SK-N-SH (cell line): Measurements from ENCODE around the gene SCAMP3. TPM values are rescaled to one million over a fixed set of nuclear protein-coding genes. Genes with fewer than 3 reads are reported as not detected.

Experiments
- CTCF ChIA-PET: fragments of 300-600, 350-600 bp; formaldehyde crosslinking; extraction: SDS; loops from one replicate; lab custom pipeline; 2021; lab: Yijun Ruan, JAX
- POLR2A ChIA-PET: fragments of 350-600 bp; sonication (Branson Sonifier 250); formaldehyde crosslinking; extraction: SDS; loops from one replicate; lab custom pipeline; 2020; ENCODE audit warnings: antibody characterized with exemption, inconsistent platforms; lab: Yijun Ruan, JAX
- DNase-seq: peaks from one replicate; pipeline ENCODE4 v3.0.0; 2012
- H2AFZ ChIP-seq: fragments of 200-600 bp; sonication (generic); 2 replicates; pipeline ENCODE4 v1.8.1; 2016; ENCODE audit warnings: antibody characterized with exemption, mild to moderate bottlenecking, low read depth
- H3F3A ChIP-seq: fragments of 200-600 bp; sonication (generic); replicated peaks from 2 replicates; pipeline ENCODE3; 2016; ENCODE audit warnings: antibody characterized with exemption, mild to moderate bottlenecking; ENCODE audit not compliant: insufficient read depth
- H3K27ac ChIP-seq, 2 experiments: fragments of 200-500 bp in 1 of 2; fragments of 200-600 bp in 1 of 2; sonication (Bioruptor generic) in 1 of 2; sonication (generic), shearing (Covaris generic) in 1 of 2; 2 replicates each; pipeline versions ENCODE4 v1.5.1 to v1.6.1; 2014 to 2016; ENCODE audit warnings: low read depth in 2 of 2, inconsistent platforms in 1 of 2, low read length in 1 of 2, mild to moderate bottlenecking in 1 of 2, mixed read lengths in 1 of 2
- H3K27me3 ChIP-seq: fragments of 200-600 bp; sonication (generic), shearing (Covaris generic); 2 replicates; pipeline ENCODE4 v1.6.1; 2016; ENCODE audit warnings: mixed run types; ENCODE audit not compliant: insufficient read depth
- H3K36me3 ChIP-seq, 2 experiments: fragments of 200-500 bp in 1 of 2; fragments of 200-600 bp in 1 of 2; sonication (Bioruptor generic) in 1 of 2; sonication (generic) in 1 of 2; replicated peaks in 1 of 2; 2 replicates each; pipeline versions ENCODE3 to v1.5.1; 2014 to 2016; ENCODE audit warnings: low read length in 1 of 2, mild to moderate bottlenecking in 1 of 2; ENCODE audit not compliant: insufficient read depth in 2 of 2, control insufficient read depth in 1 of 2
- H3K4me1 ChIP-seq, 2 experiments: fragments of 200-500 bp in 1 of 2; fragments of 200-600 bp in 1 of 2; sonication (Bioruptor generic) in 1 of 2; sonication (generic), shearing (Covaris generic) in 1 of 2; 2 replicates each; pipeline versions ENCODE4 v1.5.1 to v1.6.1; 2014 to 2016; ENCODE audit warnings: low read depth in 1 of 2, low read length in 1 of 2, mixed run types in 1 of 2; ENCODE audit not compliant: insufficient read depth in 2 of 2, control insufficient read depth in 1 of 2
- H3K4me2 ChIP-seq: fragments of 200-600 bp; sonication (generic), shearing (Covaris generic); 2 replicates; pipeline ENCODE4 v1.6.1; 2017; ENCODE audit warnings: mixed run types
- H3K4me3 ChIP-seq, 2 experiments: fragments of 200-500 bp in 1 of 2; fragments of 200-600 bp in 1 of 2; sonication (Bioruptor generic) in 1 of 2; sonication (generic), shearing (Covaris generic) in 1 of 2; 2 replicates each; pipeline versions ENCODE4 v1.5.1 to v1.8.1; 2014 to 2016; ENCODE audit warnings: low read depth in 2 of 2, inconsistent platforms in 1 of 2, low read length in 1 of 2, mild to moderate bottlenecking in 1 of 2, mixed read lengths in 1 of 2, moderate library complexity in 1 of 2
- H3K79me2 ChIP-seq: fragments of 200-600 bp; sonication (generic); 2 replicates; pipeline ENCODE4 v1.8.1; 2017; ENCODE audit warnings: mild to moderate bottlenecking; ENCODE audit not compliant: insufficient read depth
- H3K9ac ChIP-seq: fragments of 200-600 bp; sonication (generic); 2 replicates; pipeline ENCODE4 v1.6.1; 2017; ENCODE audit warnings: mixed run types
- H3K9me2 ChIP-seq: fragments of 200-600 bp; sonication (generic); 2 replicates; pipeline ENCODE4 v1.6.1; 2017; ENCODE audit warnings: mixed run types
- H3K9me3 ChIP-seq: fragments of 200-600 bp; sonication (generic); 2 replicates; pipeline ENCODE4 v1.6.1; 2017; ENCODE audit warnings: mixed run types, mild to moderate bottlenecking, moderate library complexity
- H4K20me1 ChIP-seq: fragments of 200-600 bp; sonication (generic); 2 replicates; pipeline ENCODE4 v1.6.1; 2017; ENCODE audit warnings: mild to moderate bottlenecking, mixed run types; ENCODE audit not compliant: insufficient read depth
- ELF1 ChIP-seq: IDR thresholded peaks from 2 replicates; pipeline ENCODE4 v1.4.0; 2012
- EP300 ChIP-seq, 2 experiments: IDR thresholded peaks; 2 replicates each; pipeline versions ENCODE4 v1.4.0 to v1.6.1; 2012; ENCODE audit warnings: borderline replicate concordance in 1 of 2, low read depth in 1 of 2, low read length in 1 of 2
- FOXJ3 ChIP-seq: sonication (generic); formaldehyde crosslinking; IDR thresholded peaks from 2 replicates; pipeline ENCODE4 v1.5.1; 2020; ENCODE audit warnings: mild to moderate bottlenecking, missing genetic modification reagents
- GATA2 ChIP-seq: sonication (generic); formaldehyde crosslinking; IDR thresholded peaks from 2 replicates; pipeline ENCODE4 v1.5.0; 2020; ENCODE audit warnings: mild to moderate bottlenecking, missing genetic modification reagents
- JUND ChIP-seq: IDR thresholded peaks from 2 replicates; pipeline ENCODE4 v1.4.0; 2012
- MEF2A ChIP-seq: IDR thresholded peaks from 2 replicates; pipeline ENCODE4 v1.4.0; 2012; ENCODE audit warnings: low read depth, borderline replicate concordance
- MXI1 ChIP-seq: IDR thresholded peaks from 2 replicates; pipeline ENCODE4 v1.6.1; 2012; ENCODE audit warnings: mild to moderate bottlenecking, low read depth, low read length, improper control_type of control experiment
- NFIC ChIP-seq: IDR thresholded peaks from 2 replicates; pipeline ENCODE4 v1.4.0; 2012; ENCODE audit warnings: borderline replicate concordance
- NRF1 ChIP-seq: IDR thresholded peaks from 2 replicates; pipeline ENCODE4 v1.6.1; 2012; ENCODE audit warnings: low read depth, mild to moderate bottlenecking, low read length
- RAD21 ChIP-seq: IDR thresholded peaks from 2 replicates; pipeline ENCODE4 v1.6.1; 2012; ENCODE audit warnings: mild to moderate bottlenecking, low read length
- RFX5 ChIP-seq: IDR thresholded peaks from 2 replicates; pipeline ENCODE4 v1.6.1; 2012; ENCODE audit warnings: mild to moderate bottlenecking, improper control_type of control experiment, low read length
- RXRA ChIP-seq: IDR thresholded peaks from 2 replicates; pipeline ENCODE4 v1.4.0; 2012; ENCODE audit warnings: low read depth, mild to moderate bottlenecking, borderline replicate concordance
- SIN3A ChIP-seq: IDR thresholded peaks from 2 replicates; pipeline ENCODE4 v1.6.1; 2012; ENCODE audit warnings: low read depth, mild to moderate bottlenecking, low read length, moderate library complexity, borderline replicate concordance
- SMC3 ChIP-seq: IDR thresholded peaks from 2 replicates; pipeline ENCODE4 v1.6.1; 2012; ENCODE audit warnings: low read depth, low read length, improper control_type of control experiment
- TAF1 ChIP-seq: IDR thresholded peaks from 2 replicates; pipeline ENCODE4 v1.6.1; 2012; ENCODE audit warnings: low read depth, mild to moderate bottlenecking, low read length, moderate library complexity, borderline replicate concordance
- TEAD4 ChIP-seq: IDR thresholded peaks from 2 replicates; pipeline ENCODE4 v1.4.0; 2012; ENCODE audit warnings: mild to moderate bottlenecking, borderline replicate concordance; ENCODE audit not compliant: insufficient read depth
- YY1 ChIP-seq: IDR thresholded peaks from 2 replicates; pipeline ENCODE4 v1.4.0; 2012; ENCODE audit warnings: low read depth, mild to moderate bottlenecking
- WGBS: methylation state at CpG from one replicate; pipeline ENCODE4 v1.1.6; 2017; ENCODE audit warnings: low lambda C conversion rate; 5-methylcytosine and 5-hydroxymethylcytosine counted together
- polyA plus RNA-seq, 3 experiments: library from polyadenylated mRNA; depleted of rRNA; stranded (reverse); fragments of >200 nt; gene quantifications; 2 replicates each; pipeline ENCODE4 v1.2.3, GENCODE V29; 2012
- TF ChIP-seq, protein P1 (sequence below): fragments of 150-350 bp; IDR thresholded peaks from 2 replicates; pipeline ENCODE4 v1.6.1; 2017; ENCODE audit warnings: antibody characterized with exemption, low read length, low read depth, borderline replicate concordance
- TF ChIP-seq, protein P2 (sequence below): IDR thresholded peaks from 2 replicates; pipeline ENCODE4 v1.6.1; 2012; ENCODE audit warnings: mild to moderate bottlenecking, low read depth, low read length, moderate library complexity
- TF ChIP-seq, protein P3 (sequence below): IDR thresholded peaks from 2 replicates; pipeline ENCODE4; 2012
- TF ChIP-seq, protein P4 (sequence below): IDR thresholded peaks from 2 replicates; pipeline ENCODE4 v1.4.0; 2012; ENCODE audit warnings: low read depth, borderline replicate concordance
- TF ChIP-seq, protein P5 (sequence below): IDR thresholded peaks from 2 replicates; pipeline ENCODE4 v1.4.0; 2012; ENCODE audit warnings: low read depth
- TF ChIP-seq, protein P6 (sequence below): IDR thresholded peaks from 2 replicates; pipeline ENCODE4 v1.4.0; 2012; ENCODE audit warnings: low read depth, borderline replicate concordance

SCAMP3 gene
- polyA plus RNA-seq, 1 of the 3 experiments (the other 2 are of a cell fraction): 193 TPM

DNA sequence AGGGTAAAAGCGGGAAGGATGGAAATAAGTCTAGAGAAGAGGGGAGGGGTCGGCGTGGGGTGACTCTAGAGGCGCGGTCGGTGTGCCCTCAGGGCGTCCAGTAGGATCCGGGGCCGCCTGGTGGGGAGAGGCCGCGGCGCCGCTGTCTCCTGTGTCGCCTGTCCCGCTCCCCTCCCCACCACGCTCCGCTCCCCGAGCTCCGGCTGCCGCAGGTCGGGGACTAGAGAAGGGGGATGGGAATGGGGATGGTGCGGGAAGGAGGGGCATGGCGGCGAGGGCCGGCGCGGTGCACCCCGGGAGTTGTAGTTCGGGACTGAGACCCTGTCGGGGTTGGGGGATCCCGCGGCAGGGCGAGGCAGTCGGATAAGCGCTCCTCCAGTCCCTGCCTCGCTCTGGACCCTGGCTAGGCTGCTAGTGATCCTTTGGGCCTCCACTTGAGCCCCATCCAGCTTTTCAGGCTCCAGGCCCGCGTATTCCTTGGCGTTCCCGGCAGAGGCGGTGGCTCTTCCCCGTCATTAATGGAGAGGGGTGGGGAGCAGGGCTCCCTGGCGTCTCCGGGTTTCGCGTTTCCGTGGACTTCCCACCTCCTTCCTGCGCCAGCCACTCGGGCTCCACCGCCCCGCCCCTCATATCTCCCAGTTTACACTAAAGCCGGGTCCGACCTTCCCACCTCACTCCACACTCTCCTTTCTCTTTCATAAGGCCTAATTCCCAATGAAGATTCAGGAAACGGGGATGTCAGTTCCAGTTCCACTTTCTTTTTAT lies 6.7 kb downstream of the SCAMP3 start, which contains the start of gene ENTREP3:
TSS of gene ENTREP3 (minus strand) at position 241 of the 765 bp plus-strand sequence. CDS start 606 bp downstream, outside the sequence.
- Histone ChIP-seq H3K27me3 (no peaks in the 10 kb centered on the region), H3F3A (peaks cover 43% of the 10 kb centered on the region), H3K79me2 (peaks cover 29% of the 10 kb centered on the region), H3K4me1 (peaks cover 0 to 21% of the 10 kb centered on the region in 2 experiments; a peak in 1 of 4 replicates), H3K9me2 (no peaks in the 10 kb centered on the region), H2AFZ (peak within 1 kb of the TSS; percentile 77), H3K36me3 (peaks cover 15 to 28% of the 10 kb centered on the region in 2 experiments), H3K9me3 (no peaks in the 10 kb centered on the region), H3K4me3 (peak within 1 kb of the TSS; percentile 79 to 82), H3K4me2 (peak within 1 kb of the TSS; percentile 100), H3K27ac (peak within 1 kb of the TSS; percentile 76 to 93), H3K9ac (peak within 1 kb of the TSS; percentile 77), H4K20me1 (no peaks in the 10 kb centered on the region)
- DNase-seq: peak; percentile 97
- 5% methylated on average over 40 of the region's 54 CpGs for WGBS
- CTCF ChIA-PET: interaction anchor here (0.5 to 13.3 kb wide), 10 partner anchors 11 to 361 kb away, joined by 3 to 184 read pairs (median 4); partner anchors contain the start of genes CLK2, KRTCAP2, RUSC1 and TRIM46
- POLR2A ChIA-PET: interaction anchor here (0.6 to 2.4 kb wide), 5 partner anchors 10 to 48 kb away, joined by 3 to 7 read pairs (median 4); partner anchors contain the start of genes CLK2 and THBS3
- TF ChIP-seq SMC3 (no peak; the same call in 1 of the 2 replicates), YY1 (peak; percentile 87), SIN3A (peak; percentile 81), RAD21 (no peak), FOXJ3 (CRISPR knock-in tag) (no peak), TAF1 (peak; percentile 59), RXRA (no peak), NRF1 (peak; percentile 34), ELF1 (no peak), TEAD4 (no peak), RFX5 (0 out of 2 replicates have a peak, but pooled peaks have one; percentile 5), NFIC (no peak), MXI1 (no peak; the same call in 1 of the 2 replicates), EP300 (IDR thresholded peaks at IDR 0.05; ENCODE audit: borderline replicate concordance in 1 of 2, low read depth in 1 of 2, low read length in 1 of 2) (no peak), JUND (no peak), MEF2A (no peak), GATA2 (CRISPR knock-in tag) (no peak)
- TF ChIP-seq, protein P1, sequence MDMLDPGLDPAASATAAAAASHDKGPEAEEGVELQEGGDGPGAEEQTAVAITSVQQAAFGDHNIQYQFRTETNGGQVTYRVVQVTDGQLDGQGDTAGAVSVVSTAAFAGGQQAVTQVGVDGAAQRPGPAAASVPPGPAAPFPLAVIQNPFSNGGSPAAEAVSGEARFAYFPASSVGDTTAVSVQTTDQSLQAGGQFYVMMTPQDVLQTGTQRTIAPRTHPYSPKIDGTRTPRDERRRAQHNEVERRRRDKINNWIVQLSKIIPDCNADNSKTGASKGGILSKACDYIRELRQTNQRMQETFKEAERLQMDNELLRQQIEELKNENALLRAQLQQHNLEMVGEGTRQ: no peak
- TF ChIP-seq, protein P2, sequence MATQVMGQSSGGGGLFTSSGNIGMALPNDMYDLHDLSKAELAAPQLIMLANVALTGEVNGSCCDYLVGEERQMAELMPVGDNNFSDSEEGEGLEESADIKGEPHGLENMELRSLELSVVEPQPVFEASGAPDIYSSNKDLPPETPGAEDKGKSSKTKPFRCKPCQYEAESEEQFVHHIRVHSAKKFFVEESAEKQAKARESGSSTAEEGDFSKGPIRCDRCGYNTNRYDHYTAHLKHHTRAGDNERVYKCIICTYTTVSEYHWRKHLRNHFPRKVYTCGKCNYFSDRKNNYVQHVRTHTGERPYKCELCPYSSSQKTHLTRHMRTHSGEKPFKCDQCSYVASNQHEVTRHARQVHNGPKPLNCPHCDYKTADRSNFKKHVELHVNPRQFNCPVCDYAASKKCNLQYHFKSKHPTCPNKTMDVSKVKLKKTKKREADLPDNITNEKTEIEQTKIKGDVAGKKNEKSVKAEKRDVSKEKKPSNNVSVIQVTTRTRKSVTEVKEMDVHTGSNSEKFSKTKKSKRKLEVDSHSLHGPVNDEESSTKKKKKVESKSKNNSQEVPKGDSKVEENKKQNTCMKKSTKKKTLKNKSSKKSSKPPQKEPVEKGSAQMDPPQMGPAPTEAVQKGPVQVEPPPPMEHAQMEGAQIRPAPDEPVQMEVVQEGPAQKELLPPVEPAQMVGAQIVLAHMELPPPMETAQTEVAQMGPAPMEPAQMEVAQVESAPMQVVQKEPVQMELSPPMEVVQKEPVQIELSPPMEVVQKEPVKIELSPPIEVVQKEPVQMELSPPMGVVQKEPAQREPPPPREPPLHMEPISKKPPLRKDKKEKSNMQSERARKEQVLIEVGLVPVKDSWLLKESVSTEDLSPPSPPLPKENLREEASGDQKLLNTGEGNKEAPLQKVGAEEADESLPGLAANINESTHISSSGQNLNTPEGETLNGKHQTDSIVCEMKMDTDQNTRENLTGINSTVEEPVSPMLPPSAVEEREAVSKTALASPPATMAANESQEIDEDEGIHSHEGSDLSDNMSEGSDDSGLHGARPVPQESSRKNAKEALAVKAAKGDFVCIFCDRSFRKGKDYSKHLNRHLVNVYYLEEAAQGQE: peak; percentile 32; the same call in 1 of the 2 replicates
- TF ChIP-seq, protein P3, sequence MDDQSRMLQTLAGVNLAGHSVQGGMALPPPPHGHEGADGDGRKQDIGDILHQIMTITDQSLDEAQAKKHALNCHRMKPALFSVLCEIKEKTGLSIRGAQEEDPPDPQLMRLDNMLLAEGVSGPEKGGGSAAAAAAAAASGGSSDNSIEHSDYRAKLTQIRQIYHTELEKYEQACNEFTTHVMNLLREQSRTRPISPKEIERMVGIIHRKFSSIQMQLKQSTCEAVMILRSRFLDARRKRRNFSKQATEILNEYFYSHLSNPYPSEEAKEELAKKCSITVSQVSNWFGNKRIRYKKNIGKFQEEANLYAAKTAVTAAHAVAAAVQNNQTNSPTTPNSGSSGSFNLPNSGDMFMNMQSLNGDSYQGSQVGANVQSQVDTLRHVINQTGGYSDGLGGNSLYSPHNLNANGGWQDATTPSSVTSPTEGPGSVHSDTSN: 0 out of 2 replicates have a peak, but pooled peaks have one; percentile 11
- TF ChIP-seq, protein P4, sequence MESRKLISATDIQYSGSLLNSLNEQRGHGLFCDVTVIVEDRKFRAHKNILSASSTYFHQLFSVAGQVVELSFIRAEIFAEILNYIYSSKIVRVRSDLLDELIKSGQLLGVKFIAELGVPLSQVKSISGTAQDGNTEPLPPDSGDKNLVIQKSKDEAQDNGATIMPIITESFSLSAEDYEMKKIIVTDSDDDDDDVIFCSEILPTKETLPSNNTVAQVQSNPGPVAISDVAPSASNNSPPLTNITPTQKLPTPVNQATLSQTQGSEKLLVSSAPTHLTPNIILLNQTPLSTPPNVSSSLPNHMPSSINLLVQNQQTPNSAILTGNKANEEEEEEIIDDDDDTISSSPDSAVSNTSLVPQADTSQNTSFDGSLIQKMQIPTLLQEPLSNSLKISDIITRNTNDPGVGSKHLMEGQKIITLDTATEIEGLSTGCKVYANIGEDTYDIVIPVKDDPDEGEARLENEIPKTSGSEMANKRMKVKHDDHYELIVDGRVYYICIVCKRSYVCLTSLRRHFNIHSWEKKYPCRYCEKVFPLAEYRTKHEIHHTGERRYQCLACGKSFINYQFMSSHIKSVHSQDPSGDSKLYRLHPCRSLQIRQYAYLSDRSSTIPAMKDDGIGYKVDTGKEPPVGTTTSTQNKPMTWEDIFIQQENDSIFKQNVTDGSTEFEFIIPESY: no peak
- TF ChIP-seq, protein P5, sequence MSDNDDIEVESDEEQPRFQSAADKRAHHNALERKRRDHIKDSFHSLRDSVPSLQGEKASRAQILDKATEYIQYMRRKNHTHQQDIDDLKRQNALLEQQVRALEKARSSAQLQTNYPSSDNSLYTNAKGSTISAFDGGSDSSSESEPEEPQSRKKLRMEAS: 0 out of 2 replicates have a peak, but pooled peaks have one; percentile 26
- TF ChIP-seq, protein P6, sequence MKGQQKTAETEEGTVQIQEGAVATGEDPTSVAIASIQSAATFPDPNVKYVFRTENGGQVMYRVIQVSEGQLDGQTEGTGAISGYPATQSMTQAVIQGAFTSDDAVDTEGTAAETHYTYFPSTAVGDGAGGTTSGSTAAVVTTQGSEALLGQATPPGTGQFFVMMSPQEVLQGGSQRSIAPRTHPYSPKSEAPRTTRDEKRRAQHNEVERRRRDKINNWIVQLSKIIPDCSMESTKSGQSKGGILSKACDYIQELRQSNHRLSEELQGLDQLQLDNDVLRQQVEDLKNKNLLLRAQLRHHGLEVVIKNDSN: no peak
